ENCODE data around the gene PCCA. TPM values are rescaled to one million over a fixed set of nuclear protein-coding genes. Genes with fewer than 3 reads are reported as not detected.
"Not testable (repeated sequence)": the region's sequence is repeated elsewhere in the genome, so short reads cannot be mapped to it uniquely, and the experiment has no call there.

PCCA gene
- total RNA-seq, 1 donor from 2014 or later: 229 TPM

DNA sequence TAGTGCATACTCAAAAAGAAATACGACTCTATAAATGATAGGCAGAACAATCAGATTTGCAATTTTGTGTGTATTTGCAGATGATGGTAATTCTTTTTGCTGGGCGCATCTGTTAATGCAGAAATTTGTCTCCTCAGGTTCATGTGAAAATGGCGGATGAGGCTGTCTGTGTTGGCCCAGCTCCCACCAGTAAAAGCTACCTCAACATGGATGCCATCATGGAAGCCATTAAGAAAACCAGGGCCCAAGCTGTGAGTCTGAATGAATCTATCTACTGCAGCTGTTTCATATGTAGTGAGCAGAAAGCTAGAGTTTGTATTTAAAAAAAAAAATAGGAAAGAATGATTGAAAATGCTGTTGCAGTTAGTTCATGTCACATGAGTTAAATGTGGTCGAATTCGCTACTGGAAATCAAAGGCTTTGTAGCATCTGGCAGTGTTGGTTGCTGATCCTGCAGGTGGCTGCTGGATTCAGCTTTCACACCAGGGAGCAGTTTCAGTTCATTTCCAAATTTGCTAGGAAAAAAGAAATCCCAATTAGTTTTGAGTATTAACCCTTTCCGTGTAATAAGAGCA is 66.0 kb downstream of the PCCA start:
- H3K36me3 ChIP-seq (ENCODE audit: control insufficient read depth in 3 of 3, insufficient read depth in 3 of 3, low read length in 3 of 3): peaks cover 0 to 5% (median 5%) of the 10 kb centered on the region in 3 donors
- H3K27me3 ChIP-seq (ENCODE audit: control insufficient read depth in 3 of 3, insufficient read depth in 3 of 3, low read length in 3 of 3): no peaks in the 10 kb centered on the region
- H3K4me3 ChIP-seq (ENCODE audit: low read length in 3 of 3): no peak overlapping the region
- H3K9ac ChIP-seq (ENCODE audit: low read depth in 1 of 3, low read length in 3 of 3): no peak overlapping the region
- no peaks in the 10 kb centered on the region for H3K4me1 ChIP-seq (ENCODE audit: control insufficient read depth in 3 of 3, insufficient read depth in 3 of 3, low read length in 3 of 3)
- H3K27ac ChIP-seq (ENCODE audit: low read depth, low read length): no peak overlapping the region
- H3K9me3 ChIP-seq (ENCODE audit: control insufficient read depth in 3 of 3, low read length in 3 of 3): no peaks in the 10 kb centered on the region

DNA sequence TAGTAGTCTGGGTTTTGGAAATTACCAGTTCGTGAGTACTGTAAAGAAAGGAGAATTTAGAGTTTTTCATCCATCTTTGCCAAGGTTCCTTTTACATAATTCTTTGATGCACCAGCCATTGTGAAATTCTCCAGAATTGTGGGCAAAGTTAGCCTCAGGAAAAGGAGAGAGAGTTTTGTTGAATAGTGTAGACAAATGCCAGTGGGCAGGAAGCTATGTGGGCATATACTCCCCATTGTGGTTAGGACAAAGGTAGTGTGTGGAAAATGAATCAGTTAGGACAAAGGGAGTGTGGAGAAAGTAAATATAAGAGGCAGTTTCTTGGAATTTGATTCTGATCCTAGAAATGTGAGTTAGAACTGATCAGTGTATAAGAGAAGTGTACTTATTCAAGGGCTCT is 67.9 kb downstream of the PCCA start:
- H3K9ac ChIP-seq (ENCODE audit: low read depth in 1 of 3, low read length in 3 of 3): no peak overlapping the region
- peaks cover 0 to 5% (median 5%) of the 10 kb centered on the region in 3 donors for H3K36me3 ChIP-seq (ENCODE audit: control insufficient read depth in 3 of 3, insufficient read depth in 3 of 3, low read length in 3 of 3)
- H3K9me3 ChIP-seq (ENCODE audit: control insufficient read depth in 3 of 3, low read length in 3 of 3): no peaks in the 10 kb centered on the region
- no peak overlapping the region for H3K4me3 ChIP-seq (ENCODE audit: low read length in 3 of 3)
- H3K27me3 ChIP-seq (ENCODE audit: control insufficient read depth in 3 of 3, insufficient read depth in 3 of 3, low read length in 3 of 3): no peaks in the 10 kb centered on the region
- H3K27ac ChIP-seq (ENCODE audit: low read depth, low read length): no peak overlapping the region
- H3K4me1 ChIP-seq (ENCODE audit: control insufficient read depth in 3 of 3, insufficient read depth in 3 of 3, low read length in 3 of 3): no peaks in the 10 kb centered on the region

GRCh38 chr13:100158569-100158968 is 69.7 kb downstream of the PCCA start:
- Histone ChIP-seq H3K9ac (ENCODE audit: low read depth in 1 of 3, low read length in 3 of 3) (no peak overlapping the region), H3K4me1 (ENCODE audit: control insufficient read depth in 3 of 3, insufficient read depth in 3 of 3, low read length in 3 of 3) (no peaks in the 10 kb centered on the region), H3K4me3 (ENCODE audit: low read length in 3 of 3) (no peak overlapping the region), H3K27me3 (ENCODE audit: control insufficient read depth in 3 of 3, insufficient read depth in 3 of 3, low read length in 3 of 3) (no peaks in the 10 kb centered on the region), H3K27ac (ENCODE audit: low read depth, low read length) (no peak overlapping the region), H3K9me3 (ENCODE audit: control insufficient read depth in 3 of 3, low read length in 3 of 3) (no peaks in the 10 kb centered on the region), H3K36me3 (ENCODE audit: control insufficient read depth in 3 of 3, insufficient read depth in 3 of 3, low read length in 3 of 3) (peaks cover 0 to 5% (median 5%) of the 10 kb centered on the region in 3 donors)

- Histone ChIP-seq H3K27me3 (ENCODE audit: control insufficient read depth in 3 of 3, insufficient read depth in 3 of 3, low read length in 3 of 3) (no peaks in the 10 kb centered on the region), H3K4me3 (ENCODE audit: low read length in 3 of 3) (no peak overlapping the region), H3K36me3 (ENCODE audit: control insufficient read depth in 3 of 3, insufficient read depth in 3 of 3, low read length in 3 of 3) (peaks cover 0 to 5% (median 5%) of the 10 kb centered on the region in 3 donors), H3K9ac (ENCODE audit: low read depth in 1 of 3, low read length in 3 of 3) (no peak overlapping the region), H3K27ac (ENCODE audit: low read depth, low read length) (no peak overlapping the region), H3K4me1 (ENCODE audit: control insufficient read depth in 3 of 3, insufficient read depth in 3 of 3, low read length in 3 of 3) (no peaks in the 10 kb centered on the region), H3K9me3 (ENCODE audit: control insufficient read depth in 3 of 3, low read length in 3 of 3) (no peaks in the 10 kb centered on the region)
These were observed 70.7 kb downstream of the PCCA start for GRCh38 chr13:100159584-100159983.

DNA sequence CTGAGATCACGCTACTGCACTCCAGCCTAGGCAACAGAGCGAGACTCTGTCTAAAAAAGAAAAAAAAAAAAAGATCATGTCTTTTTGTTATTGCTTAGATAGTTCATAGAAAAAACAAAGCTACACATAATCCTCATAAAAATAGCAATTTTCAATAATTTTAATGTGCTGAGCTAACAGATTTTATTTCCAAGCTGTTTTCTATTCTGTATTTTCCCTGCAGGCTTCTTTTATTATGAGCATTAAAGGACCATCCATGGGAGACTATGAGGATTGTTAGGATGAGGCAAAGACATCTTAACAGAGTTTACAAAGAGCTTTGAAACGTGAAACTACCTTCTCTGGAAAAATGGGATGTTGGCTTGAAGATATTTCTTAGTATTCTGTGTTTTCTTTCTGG is 71.6 kb downstream of the PCCA start:
- Histone ChIP-seq H3K9me3 (ENCODE audit: control insufficient read depth in 3 of 3, low read length in 3 of 3) (no peaks in the 10 kb centered on the region), H3K27ac (ENCODE audit: low read depth, low read length) (no peak overlapping the region), H3K9ac (ENCODE audit: low read depth in 1 of 3, low read length in 3 of 3) (no peak overlapping the region), H3K4me1 (ENCODE audit: control insufficient read depth in 3 of 3, insufficient read depth in 3 of 3, low read length in 3 of 3) (no peaks in the 10 kb centered on the region), H3K27me3 (ENCODE audit: control insufficient read depth in 3 of 3, insufficient read depth in 3 of 3, low read length in 3 of 3) (no peaks in the 10 kb centered on the region), H3K4me3 (ENCODE audit: low read length in 3 of 3) (no peak overlapping the region), H3K36me3 (ENCODE audit: control insufficient read depth in 3 of 3, insufficient read depth in 3 of 3, low read length in 3 of 3) (peaks cover 0 to 5% (median 5%) of the 10 kb centered on the region in 3 donors)

DNA sequence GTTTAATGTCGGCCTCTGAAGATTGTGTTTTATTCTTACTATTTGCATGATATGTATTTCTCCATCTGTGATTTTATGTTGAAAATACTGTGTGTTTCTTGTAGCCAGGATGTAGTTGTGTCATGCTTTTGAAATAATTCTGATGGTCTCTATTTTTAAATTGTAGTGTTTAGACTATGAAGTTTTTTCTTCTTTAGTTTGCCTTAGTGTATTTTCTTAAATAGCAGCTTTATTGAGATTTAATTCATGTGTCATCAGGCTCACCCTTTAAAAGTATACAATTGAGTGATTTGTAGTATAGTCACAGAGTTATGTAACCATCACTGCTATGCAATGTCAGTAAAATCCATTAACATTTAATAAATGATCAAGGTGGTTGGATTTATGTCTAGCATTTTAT is 74.5 kb downstream of the PCCA start:
- Histone ChIP-seq H3K36me3 (ENCODE audit: control insufficient read depth in 3 of 3, insufficient read depth in 3 of 3, low read length in 3 of 3) (no peaks in the 10 kb centered on the region), H3K4me3 (ENCODE audit: low read length in 3 of 3) (no peak overlapping the region), H3K27ac (ENCODE audit: low read depth, low read length) (no peak overlapping the region), H3K27me3 (ENCODE audit: control insufficient read depth in 3 of 3, insufficient read depth in 3 of 3, low read length in 3 of 3) (no peaks in the 10 kb centered on the region), H3K9me3 (ENCODE audit: control insufficient read depth in 3 of 3, low read length in 3 of 3) (no peaks in the 10 kb centered on the region), H3K4me1 (ENCODE audit: control insufficient read depth in 3 of 3, insufficient read depth in 3 of 3, low read length in 3 of 3) (no peaks in the 10 kb centered on the region), H3K9ac (ENCODE audit: low read depth in 1 of 3, low read length in 3 of 3) (no peak overlapping the region)

DNA sequence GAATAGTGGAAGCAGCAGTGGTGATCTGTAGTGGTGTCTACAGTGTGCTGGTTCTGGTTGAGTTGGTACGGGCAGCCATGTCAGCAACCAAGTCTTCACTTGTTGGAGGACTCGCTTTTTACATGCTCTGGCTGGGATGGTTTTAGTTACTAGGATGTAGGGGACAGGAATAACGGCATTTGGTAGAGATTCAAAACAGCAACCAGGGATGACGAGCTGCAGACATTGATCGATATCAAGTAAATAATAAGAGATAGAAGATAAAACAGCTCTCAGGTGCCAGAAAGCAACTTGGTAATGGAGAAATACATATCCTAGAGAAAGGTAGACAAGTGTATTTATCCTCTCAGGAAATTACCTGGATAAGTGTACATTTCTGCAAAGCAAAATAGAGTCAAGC is 84.3 kb downstream of the PCCA start:
- no peaks in the 10 kb centered on the region for H3K9me3 ChIP-seq (ENCODE audit: control insufficient read depth in 3 of 3, low read length in 3 of 3)
- H3K27me3 ChIP-seq (ENCODE audit: control insufficient read depth in 3 of 3, insufficient read depth in 3 of 3, low read length in 3 of 3): no peaks in the 10 kb centered on the region
- no peak overlapping the region for H3K27ac ChIP-seq (ENCODE audit: low read depth, low read length)
- no peak overlapping the region for H3K4me3 ChIP-seq (ENCODE audit: low read length in 3 of 3)
- no peak overlapping the region for H3K9ac ChIP-seq (ENCODE audit: low read depth in 1 of 3, low read length in 3 of 3)
- H3K4me1 ChIP-seq (ENCODE audit: control insufficient read depth in 3 of 3, insufficient read depth in 3 of 3, low read length in 3 of 3): no peaks in the 10 kb centered on the region
- no peaks in the 10 kb centered on the region for H3K36me3 ChIP-seq (ENCODE audit: control insufficient read depth in 3 of 3, insufficient read depth in 3 of 3, low read length in 3 of 3)

DNA sequence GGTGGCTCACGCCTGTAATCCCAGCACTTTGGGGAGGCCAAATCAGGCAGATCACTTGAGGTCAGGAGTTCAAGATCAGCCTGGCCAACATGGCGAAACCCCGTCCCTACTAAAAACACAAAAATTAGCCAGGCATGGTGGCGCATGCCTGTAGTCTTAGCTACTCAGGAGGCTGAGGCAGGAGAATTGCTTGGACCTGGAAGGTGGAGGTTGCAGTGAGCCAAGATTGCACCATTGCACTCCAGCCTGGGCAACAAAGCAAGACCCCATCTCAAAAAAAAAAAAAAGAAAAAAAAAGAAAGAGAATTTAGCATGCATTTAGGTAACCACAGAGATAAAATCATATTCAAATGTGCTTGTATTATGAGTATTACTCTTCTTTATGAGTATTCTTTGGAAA is 85.6 kb downstream of the PCCA start:
- not testable (repeated sequence) for H3K9me3 ChIP-seq (ENCODE audit: control insufficient read depth in 3 of 3, low read length in 3 of 3); H3K27me3 ChIP-seq (ENCODE audit: control insufficient read depth in 3 of 3, insufficient read depth in 3 of 3, low read length in 3 of 3); H3K4me1 ChIP-seq (ENCODE audit: control insufficient read depth in 3 of 3, insufficient read depth in 3 of 3, low read length in 3 of 3); H3K27ac ChIP-seq (ENCODE audit: low read depth, low read length); H3K36me3 ChIP-seq (ENCODE audit: control insufficient read depth in 3 of 3, insufficient read depth in 3 of 3, low read length in 3 of 3); H3K4me3 ChIP-seq (ENCODE audit: low read length in 3 of 3); H3K9ac ChIP-seq (ENCODE audit: low read depth in 1 of 3, low read length in 3 of 3)

DNA sequence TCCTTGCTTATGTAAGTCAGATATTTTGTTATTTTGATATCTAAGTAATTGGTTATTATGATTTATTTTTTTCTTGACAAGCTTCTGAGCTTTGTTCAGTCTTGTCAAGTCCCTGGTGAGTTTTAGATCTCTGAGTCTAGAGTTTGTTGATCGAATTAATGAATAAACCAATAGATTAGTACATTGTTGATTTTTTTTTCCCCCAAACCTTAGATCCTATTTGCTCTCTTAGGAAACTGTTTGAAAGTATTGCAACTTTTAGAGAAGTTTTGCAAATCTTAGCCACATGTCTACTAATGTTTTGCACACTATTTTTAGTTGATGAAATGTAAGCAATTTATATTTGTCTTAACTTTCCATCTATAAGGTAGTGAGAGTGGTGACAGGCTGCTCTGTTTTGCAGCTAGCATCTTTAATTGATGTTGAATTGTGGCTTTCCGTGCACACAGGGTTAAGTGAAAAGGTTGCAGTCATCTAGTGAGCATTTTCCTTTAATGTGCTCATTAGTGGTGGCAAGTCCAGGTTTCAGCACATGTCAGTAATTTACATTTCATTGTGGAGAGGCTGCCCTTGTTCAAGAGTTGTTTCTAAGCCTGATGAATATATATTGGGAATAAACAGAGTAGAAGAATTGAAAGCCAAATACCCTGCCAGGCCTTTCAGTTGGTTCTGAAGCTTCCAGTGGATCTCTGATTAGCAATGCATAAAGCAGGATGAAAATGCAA is 86.3 kb downstream of the PCCA start:
- no peaks in the 10 kb centered on the region for H3K27me3 ChIP-seq (ENCODE audit: control insufficient read depth in 3 of 3, insufficient read depth in 3 of 3, low read length in 3 of 3)
- no peak overlapping the region for H3K9ac ChIP-seq (ENCODE audit: low read depth in 1 of 3, low read length in 3 of 3)
- no peaks in the 10 kb centered on the region for H3K9me3 ChIP-seq (ENCODE audit: control insufficient read depth in 3 of 3, low read length in 3 of 3)
- no peak overlapping the region for H3K27ac ChIP-seq (ENCODE audit: low read depth, low read length)
- H3K36me3 ChIP-seq (ENCODE audit: control insufficient read depth in 3 of 3, insufficient read depth in 3 of 3, low read length in 3 of 3): no peaks in the 10 kb centered on the region
- no peaks in the 10 kb centered on the region for H3K4me1 ChIP-seq (ENCODE audit: control insufficient read depth in 3 of 3, insufficient read depth in 3 of 3, low read length in 3 of 3)
- H3K4me3 ChIP-seq (ENCODE audit: low read length in 3 of 3): no peak overlapping the region

DNA sequence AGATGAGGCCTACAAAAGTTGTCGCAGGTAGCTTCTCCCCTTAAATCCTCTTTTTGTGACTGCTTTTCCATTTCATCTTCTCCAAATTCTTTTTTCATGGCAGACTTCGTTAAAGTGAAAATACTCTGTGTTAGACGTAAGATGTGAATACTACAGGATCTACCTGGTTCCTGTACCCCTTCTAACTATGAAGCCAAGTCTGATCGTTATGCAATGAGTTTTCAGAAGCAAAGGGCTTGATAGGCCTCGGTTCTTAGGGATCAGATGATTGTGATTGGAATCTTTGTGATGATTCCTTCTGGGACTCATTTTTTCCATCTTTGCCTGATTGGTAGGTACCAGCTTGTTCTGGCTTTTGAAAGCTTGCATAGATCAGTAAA is 86.9 kb downstream of the PCCA start:
- Histone ChIP-seq H3K27me3 (ENCODE audit: control insufficient read depth in 3 of 3, insufficient read depth in 3 of 3, low read length in 3 of 3) (no peaks in the 10 kb centered on the region), H3K9me3 (ENCODE audit: control insufficient read depth in 3 of 3, low read length in 3 of 3) (no peaks in the 10 kb centered on the region), H3K4me3 (ENCODE audit: low read length in 3 of 3) (no peak overlapping the region), H3K9ac (ENCODE audit: low read depth in 1 of 3, low read length in 3 of 3) (no peak overlapping the region), H3K27ac (ENCODE audit: low read depth, low read length) (no peak overlapping the region), H3K36me3 (ENCODE audit: control insufficient read depth in 3 of 3, insufficient read depth in 3 of 3, low read length in 3 of 3) (no peaks in the 10 kb centered on the region), H3K4me1 (ENCODE audit: control insufficient read depth in 3 of 3, insufficient read depth in 3 of 3, low read length in 3 of 3) (no peaks in the 10 kb centered on the region)
